Smooth muscle cell (in vitro differentiated cells): ENCODE data around the gene AGBL2. TPM values are rescaled to one million over a fixed set of nuclear protein-coding genes. Genes with fewer than 3 reads are reported as not detected.
A peak's percentile ranks its signal among the peaks of the same experiment; 100 is the strongest.
"Not testable (repeated sequence)": the region's sequence is repeated elsewhere in the genome, so short reads cannot be mapped to it uniquely, and the experiment has no call there.

Source experiments
- DNase-seq: peaks from one replicate; lab custom pipeline; 2025; ENCODE audit not compliant: unreplicated experiment; lab: John Stamatoyannopoulos, UW
- H2AFZ ChIP-seq: fragments of 200-600 bp; sonication (generic); 2 replicates; pipeline ENCODE4 v1.6.0; 2016; ENCODE audit warnings: antibody characterized with exemption, low read depth, mild to moderate bottlenecking
- H3F3A ChIP-seq: fragments of 200-600 bp; sonication (generic); 2 replicates; pipeline ENCODE4 v1.6.0; 2017; ENCODE audit warnings: antibody characterized with exemption, low read depth
- H3K27ac ChIP-seq: fragments of 200-600 bp; sonication (generic); 2 replicates; pipeline ENCODE4 v1.5.1; 2016; ENCODE audit warnings: low read depth, mild to moderate bottlenecking
- H3K27me3 ChIP-seq: fragments of 200-600 bp; sonication (generic); 2 replicates; pipeline ENCODE4 v1.6.1; 2016; ENCODE audit warnings: low read depth, mild to moderate bottlenecking
- H3K36me3 ChIP-seq: fragments of 200-600 bp; sonication (generic); 2 replicates; pipeline ENCODE4 v1.5.1; 2016; ENCODE audit warnings: low read depth
- H3K4me1 ChIP-seq: fragments of 200-600 bp; sonication (generic); 2 replicates; pipeline ENCODE4 v1.5.1; 2016; ENCODE audit warnings: low read depth
- H3K4me2 ChIP-seq: fragments of 200-600 bp; sonication (generic); 2 replicates; pipeline ENCODE4 v1.6.0; 2016; ENCODE audit warnings: mild to moderate bottlenecking
- H3K4me3 ChIP-seq: fragments of 200-600 bp; sonication (generic); 2 replicates; pipeline ENCODE4 v1.5.1; 2016; ENCODE audit warnings: mild to moderate bottlenecking
- H3K79me2 ChIP-seq: fragments of 200-600 bp; sonication (generic); 2 replicates; pipeline ENCODE4 v1.6.0; 2016; ENCODE audit warnings: low read depth, mild to moderate bottlenecking
- H3K9ac ChIP-seq: fragments of 200-600 bp; sonication (generic); 2 replicates; pipeline ENCODE4 v1.6.0; 2016; ENCODE audit warnings: low read depth
- H3K9me3 ChIP-seq: fragments of 200-600 bp; sonication (generic); replicated peaks from 2 replicates; pipeline ENCODE4 v1.5.1; 2016; ENCODE audit warnings: low read depth
- H4K20me1 ChIP-seq: fragments of 200-600 bp; sonication (generic); 2 replicates; pipeline ENCODE4 v1.6.0; 2016; ENCODE audit warnings: low read depth
- CTCF ChIP-seq: fragments of 200-600 bp; sonication (generic); IDR thresholded peaks from 2 replicates; pipeline ENCODE4 v1.5.1; 2017; ENCODE audit warnings: borderline replicate concordance, mild to moderate bottlenecking, antibody characterized with exemption; ENCODE audit not compliant: insufficient read depth, poor library complexity, severe bottlenecking
- WGBS: methylation state at CpG from one replicate; pipeline ENCODE4 v1.1.7; 2016; ENCODE audit warnings: low lambda C conversion rate; 5-methylcytosine and 5-hydroxymethylcytosine counted together
- polyA plus RNA-seq: library from polyadenylated mRNA; unstranded; fragments of >200 nt; fragmentation: Nextera tagmentation; extraction: Ambion mirVana; gene quantifications from 2 replicates; pipeline ENCODE4 v1.2.1, GENCODE V29; 2016
- total RNA-seq: library from RNA; depleted of rRNA; stranded (reverse); fragments of >200 nt; gene quantifications from 2 replicates; pipeline ENCODE4 v1.2.3, GENCODE V29; 2014

The AGBL2 gene
- total and polyA plus RNA-seq, 2 experiments from 2014 or later = 1.1 TPM; not detected in 1

- H3F3A ChIP-seq = peaks cover 12% of the 10 kb centered on the region
- H3K4me1 ChIP-seq = no peaks in the 10 kb centered on the region
- H3K4me2 ChIP-seq = peak overlapping the region; percentile 97
- H3K9me3 ChIP-seq = no peaks in the 10 kb centered on the region
- TF ChIP-seq CTCF = no peak
- no peak overlapping the region for H3K27ac ChIP-seq
- H3K36me3 ChIP-seq = peaks cover 2% of the 10 kb centered on the region
- H2AFZ ChIP-seq = peak overlapping the region; percentile 82
- H3K27me3 ChIP-seq = no peaks in the 10 kb centered on the region
- H3K79me2 ChIP-seq = no peaks in the 10 kb centered on the region
- peak overlapping the region; percentile 68 for H3K4me3 ChIP-seq
- 42% methylated on average over 19 of the region's 19 CpGs for WGBS
- H3K9ac ChIP-seq = peak overlapping the region; percentile 63
- no peaks in the 10 kb centered on the region for H4K20me1 ChIP-seq
- DNase-seq = no peak
Measured at GRCh38 chr11:47714554-47715081, 551 bp downstream of the AGBL2 start.

GRCh38 chr11:47711816-47712215, 3.4 kb downstream of the AGBL2 start:
- Histone ChIP-seq H3K79me2 (no peaks in the 10 kb centered on the region), H3K27me3 (no peaks in the 10 kb centered on the region), H3K36me3 (no peaks in the 10 kb centered on the region), H3K9me3 (no peaks in the 10 kb centered on the region), H3K4me2 (no peak overlapping the region), H3K27ac (no peak overlapping the region), H3F3A (no peaks in the 10 kb centered on the region), H4K20me1 (no peaks in the 10 kb centered on the region), H2AFZ (no peak overlapping the region), H3K4me1 (no peaks in the 10 kb centered on the region), H3K4me3 (no peak overlapping the region), H3K9ac (no peak overlapping the region)
- 87% methylated on average over 5 of the region's 5 CpGs for WGBS
- TF ChIP-seq CTCF = no peak
- DNase-seq = no peak

- H3K36me3 ChIP-seq = no peaks in the 10 kb centered on the region
- H3F3A ChIP-seq = no peaks in the 10 kb centered on the region
- H3K4me1 ChIP-seq = no peaks in the 10 kb centered on the region
- H3K9me3 ChIP-seq = no peaks in the 10 kb centered on the region
- no peaks in the 10 kb centered on the region for H3K27me3 ChIP-seq
- H3K79me2 ChIP-seq = no peaks in the 10 kb centered on the region
- no peak for DNase-seq
- H3K27ac ChIP-seq = no peak overlapping the region
- no peaks in the 10 kb centered on the region for H4K20me1 ChIP-seq
- no peak overlapping the region for H3K4me2 ChIP-seq
- no peak overlapping the region for H2AFZ ChIP-seq
- no peak for TF ChIP-seq CTCF
- 87% methylated on average over 5 of the region's 5 CpGs for WGBS
- no peak overlapping the region for H3K9ac ChIP-seq
- H3K4me3 ChIP-seq = no peak overlapping the region
Measured at GRCh38 chr11:47711225-47711624, 3.9 kb downstream of the AGBL2 start.

- H3K4me3 ChIP-seq, H3K79me2 ChIP-seq, H3K27me3 ChIP-seq, H3K27ac ChIP-seq, H3K36me3 ChIP-seq, H3K4me1 ChIP-seq, H3K4me2 ChIP-seq, DNase-seq, H2AFZ ChIP-seq, H3K9me3 ChIP-seq, H3K9ac ChIP-seq, H3F3A ChIP-seq, H4K20me1 ChIP-seq: not testable (repeated sequence)
- WGBS = 91% methylated on average over 5 of the region's 5 CpGs
Measured at GRCh38 chr11:47707275-47707786, 7.8 kb downstream of the AGBL2 start.
